Stimulated activated CD4-positive, alpha-beta T cell treated with anti-CD3 and anti-CD28 coated beads, Interleukin-4, amount 100 ng/mL, for 4 hours (primary cell): ENCODE data around the gene PRDX5.

Experiments used
- DNase-seq, 2 experiments: peaks; one replicate each; pipeline ENCODE4 v3.0.0-alpha.2; 2020

Gene PRDX5

GRCh38 chr11:64367931-64368672 is 50.2 kb downstream of the PRDX5 start:
- no peak for DNase-seq

- no peak for DNase-seq
These were observed 50.8 kb downstream of the PRDX5 start for GRCh38 chr11:64368673-64369074.

- DNase-seq: no peak
These were observed 51.8 kb downstream of the PRDX5 start for GRCh38 chr11:64369440-64370421.

- no peak for DNase-seq
These were observed 53.3 kb downstream of the PRDX5 start for GRCh38 chr11:64371201-64371600.
